ENCODE data around the gene DUSP9.
A peak's percentile ranks its signal among the peaks of the same experiment; 100 is the strongest.
"Not testable (repeated sequence)": the region's sequence is repeated elsewhere in the genome, so short reads cannot be mapped to it uniquely, and the experiment has no call there.

The DUSP9 gene

DNA sequence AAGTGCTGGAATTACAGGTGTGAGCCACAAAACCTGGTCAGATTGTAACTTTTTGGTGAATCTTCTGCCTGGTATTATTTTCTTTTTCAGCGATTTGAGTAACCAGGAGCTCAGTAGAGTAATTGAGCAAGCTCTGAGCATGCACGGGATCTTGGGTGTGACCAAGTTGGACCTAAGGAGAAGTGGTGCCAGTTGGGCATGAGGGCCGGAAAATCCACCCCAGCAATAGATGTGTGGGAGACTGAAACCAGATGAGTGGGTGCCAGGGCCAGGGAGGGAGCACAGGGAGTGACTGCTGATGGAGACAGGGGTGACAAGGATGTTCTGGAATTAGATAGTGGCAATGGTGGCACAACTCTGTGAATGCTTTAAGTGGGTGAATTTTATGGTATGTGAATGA lies 44.4 kb upstream of the DUSP9 start:
- no peak for DNase-seq (ENCODE audit: low read depth)
- TF ChIP-seq, protein P1, sequence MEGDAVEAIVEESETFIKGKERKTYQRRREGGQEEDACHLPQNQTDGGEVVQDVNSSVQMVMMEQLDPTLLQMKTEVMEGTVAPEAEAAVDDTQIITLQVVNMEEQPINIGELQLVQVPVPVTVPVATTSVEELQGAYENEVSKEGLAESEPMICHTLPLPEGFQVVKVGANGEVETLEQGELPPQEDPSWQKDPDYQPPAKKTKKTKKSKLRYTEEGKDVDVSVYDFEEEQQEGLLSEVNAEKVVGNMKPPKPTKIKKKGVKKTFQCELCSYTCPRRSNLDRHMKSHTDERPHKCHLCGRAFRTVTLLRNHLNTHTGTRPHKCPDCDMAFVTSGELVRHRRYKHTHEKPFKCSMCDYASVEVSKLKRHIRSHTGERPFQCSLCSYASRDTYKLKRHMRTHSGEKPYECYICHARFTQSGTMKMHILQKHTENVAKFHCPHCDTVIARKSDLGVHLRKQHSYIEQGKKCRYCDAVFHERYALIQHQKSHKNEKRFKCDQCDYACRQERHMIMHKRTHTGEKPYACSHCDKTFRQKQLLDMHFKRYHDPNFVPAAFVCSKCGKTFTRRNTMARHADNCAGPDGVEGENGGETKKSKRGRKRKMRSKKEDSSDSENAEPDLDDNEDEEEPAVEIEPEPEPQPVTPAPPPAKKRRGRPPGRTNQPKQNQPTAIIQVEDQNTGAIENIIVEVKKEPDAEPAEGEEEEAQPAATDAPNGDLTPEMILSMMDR (conservative IDR thresholded peaks at IDR 0.05; ENCODE audit: low read depth, low read length) = no peak
- no peak overlapping the region for H3K4me3 ChIP-seq (ENCODE audit: low read depth, low read length)

GRCh38 chrX:153603131-153603656 lies 43.8 kb upstream of the DUSP9 start:
- DNase-seq (ENCODE audit: low read depth) = no peak
- no peak overlapping the region for H3K4me3 ChIP-seq (ENCODE audit: low read depth, low read length)
- TF ChIP-seq, protein P1 (conservative IDR thresholded peaks at IDR 0.05; ENCODE audit: low read depth, low read length) = no peak

DNA sequence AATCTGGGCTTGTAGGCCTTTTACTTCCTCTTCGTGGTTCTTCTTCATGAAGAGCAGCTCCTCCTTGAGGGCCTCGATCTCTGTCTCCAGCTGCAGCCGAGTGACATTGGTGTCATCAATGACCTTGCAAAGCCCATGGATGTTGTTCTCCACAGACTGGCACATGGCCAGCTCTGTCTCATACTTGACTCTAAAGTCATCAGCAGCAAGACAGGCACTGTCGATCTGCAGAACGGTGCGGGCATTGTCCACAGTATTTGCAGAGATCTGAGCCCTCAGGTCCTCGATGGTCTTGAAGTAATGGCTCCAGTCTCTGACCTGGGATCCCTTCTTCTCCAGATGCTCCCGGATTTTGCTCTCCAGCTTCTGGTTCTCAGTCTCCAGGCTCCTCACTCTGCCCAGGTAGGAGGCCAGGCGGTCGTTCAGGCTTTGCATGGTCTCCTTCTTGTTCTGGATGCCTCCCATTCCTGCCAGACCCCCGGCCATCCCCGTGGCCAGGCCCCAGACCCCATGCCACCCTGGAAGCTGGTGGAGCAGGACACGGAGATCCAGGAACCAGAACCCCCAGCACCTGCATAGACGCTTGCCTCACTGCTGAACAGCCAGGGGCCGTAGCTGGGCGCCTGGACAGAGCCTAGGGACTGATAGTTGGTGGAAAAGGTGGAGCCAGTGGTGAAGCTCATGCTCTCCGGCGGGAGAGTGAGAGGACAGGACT lies 42.2 kb upstream of the DUSP9 start:
- not testable (repeated sequence) for DNase-seq (ENCODE audit: low read depth); H3K4me3 ChIP-seq (ENCODE audit: low read depth, low read length)

DNA sequence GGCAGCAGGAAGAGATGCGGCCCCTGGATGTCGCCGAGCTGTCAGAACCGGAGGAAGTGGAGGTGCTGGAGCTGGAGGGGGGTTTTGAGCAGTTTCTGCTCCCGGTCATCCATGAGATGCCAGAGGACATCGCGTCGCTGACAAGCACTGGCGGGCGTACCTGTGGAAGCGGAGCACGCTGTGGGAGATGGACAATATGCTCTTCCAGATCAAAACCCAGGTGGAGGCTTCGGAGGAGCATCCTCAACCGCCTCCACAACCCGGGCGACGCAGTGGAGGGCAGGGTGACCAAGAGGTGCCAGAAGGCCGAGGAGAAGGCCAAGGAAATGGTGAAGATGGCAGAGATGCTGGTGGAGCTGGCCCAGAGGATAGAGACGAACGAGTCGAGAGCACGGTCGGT lies 40.5 kb upstream of the DUSP9 start:
- no peak for DNase-seq (ENCODE audit: low read depth)

DNA sequence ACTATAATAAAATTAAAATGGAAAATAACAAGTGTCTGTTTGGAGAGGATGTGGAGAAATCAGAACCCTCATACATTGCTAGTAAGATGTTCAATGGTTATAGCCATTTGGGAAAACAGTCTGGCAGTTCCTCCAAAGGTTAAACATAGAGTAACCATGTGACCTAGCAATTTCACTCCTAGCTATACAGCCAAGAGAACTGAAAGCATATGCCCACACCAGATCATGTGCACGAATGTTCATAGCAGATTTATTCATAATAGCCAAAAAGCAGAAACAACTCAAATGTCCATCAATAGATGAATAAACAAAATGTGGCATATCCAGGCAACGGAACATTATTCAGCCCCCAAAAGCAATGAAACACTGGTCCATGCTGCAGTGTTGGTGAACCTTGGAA lies 38.6 kb upstream of the DUSP9 start:
- DNase-seq (ENCODE audit: low read depth) = no peak
- TF ChIP-seq, protein P1 (conservative IDR thresholded peaks at IDR 0.05; ENCODE audit: low read depth, low read length) = no peak

More for the DNA sequence above, 40.5 kb upstream of the DUSP9 start:
- TF ChIP-seq, protein P1 (conservative IDR thresholded peaks at IDR 0.05; ENCODE audit: low read depth, low read length) = no peak
- H3K4me3 ChIP-seq (ENCODE audit: low read depth, low read length) = no peak overlapping the region

DNA sequence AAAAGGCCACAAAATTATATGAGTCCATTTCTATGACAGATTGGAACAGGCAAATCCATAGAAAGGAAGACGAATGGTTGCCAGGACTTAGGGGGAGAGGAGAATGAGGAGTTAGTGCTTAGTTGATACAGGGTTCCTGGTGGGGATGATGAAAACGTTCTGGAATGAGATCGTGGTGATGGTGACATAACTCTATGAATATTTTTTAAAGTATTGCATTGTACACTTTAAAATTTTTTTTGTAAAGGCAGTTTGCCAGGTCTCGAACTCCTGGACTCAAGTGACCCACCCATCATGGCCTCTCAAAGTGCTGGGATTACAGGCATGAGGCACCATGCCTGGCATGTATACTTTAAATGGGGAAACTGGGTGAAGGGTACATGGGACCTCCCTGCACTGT lies 38.2 kb upstream of the DUSP9 start:
- no peak overlapping the region for H3K4me3 ChIP-seq (ENCODE audit: low read depth, low read length)
- DNase-seq (ENCODE audit: low read depth) = no peak
- TF ChIP-seq, protein P1 (conservative IDR thresholded peaks at IDR 0.05; ENCODE audit: low read depth, low read length) = no peak

More for the DNA sequence above, 38.6 kb upstream of the DUSP9 start:
- H3K4me3 ChIP-seq (ENCODE audit: low read depth, low read length) = no peak overlapping the region

GRCh38 chrX:153609917-153610835 lies 36.8 kb upstream of the DUSP9 start:
- DNase-seq (ENCODE audit: low read depth) = peak; percentile 73
- peak overlapping the region; percentile 35 for H3K4me3 ChIP-seq (ENCODE audit: low read depth, low read length)
- TF ChIP-seq, protein P1 (conservative IDR thresholded peaks at IDR 0.05; ENCODE audit: low read depth, low read length) = peak; percentile 75
